HCT116 (cell line): Measurements from ENCODE around the gene UBE2V1.

Experiments
- POLR2A ChIP-seq: IDR thresholded peaks from 2 replicates; pipeline ENCODE4 v1.7.0; 2011; ENCODE audit warnings: borderline replicate concordance; ENCODE audit not compliant: insufficient read depth, insufficient read length; ENCODE audit errors: extremely low read depth
- POLR2AphosphoS5 ChIP-seq: IDR thresholded peaks from 2 replicates; pipeline ENCODE4 v1.6.1; 2011; ENCODE audit warnings: mild to moderate bottlenecking, low read depth, low read length, moderate library complexity

DNA sequence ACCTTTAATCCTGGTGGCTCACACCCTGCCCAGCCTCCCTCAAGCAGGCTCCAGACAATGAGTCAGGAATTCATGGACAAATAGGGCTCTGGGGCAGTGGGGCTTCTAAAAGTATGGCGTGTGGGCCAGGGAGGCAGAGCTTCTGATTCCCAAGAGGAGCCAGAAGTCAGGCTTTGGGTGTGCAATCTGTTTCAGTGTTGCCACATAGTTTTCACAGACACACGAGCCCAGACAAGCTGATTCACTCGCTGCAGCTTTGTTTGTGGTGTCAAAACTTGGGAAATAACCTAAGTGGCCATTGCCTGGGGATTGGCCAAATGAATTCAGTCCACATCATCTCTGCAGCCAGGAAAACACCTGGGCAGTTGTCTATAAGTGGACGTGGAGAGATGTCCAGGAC, 31.4 kb upstream of the UBE2V1 start:
- no peak for TF ChIP-seq POLR2A
- no peak for TF ChIP-seq POLR2AphosphoS5
